Stimulated activated CD4-positive, alpha-beta T cell treated with anti-CD3 and anti-CD28 coated beads, Interleukin-1b, Interleukin-23, amount 100 ng/mL, for 4 hours (primary cell): ENCODE measurements around the gene LHX6.

Experiments used
- DNase-seq, 2 donors: peaks; one replicate each; pipeline ENCODE4 v3.0.0-alpha.2; 2020; ENCODE audit warnings: low read depth in 2 of 2

The LHX6 gene

DNA sequence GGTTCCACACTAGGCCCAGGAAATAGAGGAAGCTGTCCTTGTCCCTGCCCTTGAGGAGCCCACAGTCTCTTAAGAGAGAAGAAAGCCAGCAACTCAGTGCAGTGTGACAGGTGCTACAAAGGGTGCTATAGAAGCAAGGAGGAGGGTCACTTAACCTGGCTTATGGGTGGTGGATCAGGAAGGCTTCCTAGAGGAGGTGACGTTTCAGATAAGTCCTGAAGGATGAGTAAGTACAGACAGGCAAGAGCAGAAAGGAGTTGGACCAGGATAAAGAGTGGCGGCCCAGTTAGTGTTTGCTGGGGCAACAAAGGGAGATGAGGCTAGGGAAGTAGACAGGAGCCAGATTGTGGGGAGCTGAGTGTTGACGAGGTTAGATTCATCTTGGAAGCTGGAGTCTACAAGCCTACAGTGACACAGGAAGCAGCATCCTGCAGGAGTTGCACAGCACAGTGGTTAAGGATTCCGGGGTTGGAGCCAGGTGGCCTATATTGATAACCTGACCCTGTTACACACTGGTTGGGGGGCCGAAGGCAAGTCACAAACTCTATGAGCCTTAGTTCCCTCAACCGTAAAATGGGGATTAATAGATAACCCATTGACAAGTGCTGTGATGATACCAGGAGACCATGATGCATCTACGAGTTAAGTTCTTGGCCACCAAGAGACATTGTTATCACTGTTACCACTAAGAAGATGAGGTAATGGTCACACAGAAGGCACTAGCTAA is 5.4 kb upstream of the LHX6 start:
- no peak for DNase-seq

DNA sequence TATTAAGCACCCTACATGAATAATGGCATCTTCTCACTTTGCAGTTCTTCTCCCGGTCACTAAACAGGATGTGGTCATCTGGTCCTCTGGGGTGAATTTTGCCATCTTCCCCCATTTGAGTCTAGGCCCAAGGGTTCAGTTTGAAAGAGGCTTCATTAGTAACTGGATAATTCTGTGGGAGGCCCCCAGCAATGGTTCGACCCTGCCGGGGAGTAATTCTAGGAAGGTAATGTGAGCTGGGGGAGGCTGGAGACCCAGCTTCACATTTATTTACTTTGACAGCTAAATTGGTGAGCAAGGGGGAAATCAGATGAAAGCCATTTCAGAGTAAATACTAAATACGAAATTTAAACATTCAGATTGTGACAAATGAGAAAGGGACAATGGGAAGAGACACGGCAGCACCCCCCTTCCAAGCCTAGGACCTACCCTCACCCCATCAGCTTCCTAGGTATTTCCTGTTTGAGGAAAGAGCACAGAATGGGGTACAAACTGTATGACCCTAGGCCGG is 4.1 kb upstream of the LHX6 start:
- no peak for DNase-seq

DNA sequence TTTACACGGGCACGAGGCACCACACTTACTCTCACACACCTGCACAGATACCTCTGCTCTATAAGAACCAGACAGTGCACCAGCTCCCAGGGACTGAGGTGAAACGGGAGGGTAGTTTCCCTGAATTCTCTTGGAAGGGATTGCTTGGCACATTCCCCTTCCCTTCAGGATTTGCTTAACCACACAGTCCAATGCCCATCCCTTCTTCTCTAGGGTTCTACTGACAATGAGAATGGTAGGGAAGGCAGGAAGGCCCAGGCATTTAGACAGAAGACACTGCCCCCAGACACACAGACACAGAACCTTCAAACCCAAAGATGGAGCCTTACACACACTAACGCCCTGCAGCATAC is 704 bp upstream of the LHX6 start:
- DNase-seq = no peak

DNA sequence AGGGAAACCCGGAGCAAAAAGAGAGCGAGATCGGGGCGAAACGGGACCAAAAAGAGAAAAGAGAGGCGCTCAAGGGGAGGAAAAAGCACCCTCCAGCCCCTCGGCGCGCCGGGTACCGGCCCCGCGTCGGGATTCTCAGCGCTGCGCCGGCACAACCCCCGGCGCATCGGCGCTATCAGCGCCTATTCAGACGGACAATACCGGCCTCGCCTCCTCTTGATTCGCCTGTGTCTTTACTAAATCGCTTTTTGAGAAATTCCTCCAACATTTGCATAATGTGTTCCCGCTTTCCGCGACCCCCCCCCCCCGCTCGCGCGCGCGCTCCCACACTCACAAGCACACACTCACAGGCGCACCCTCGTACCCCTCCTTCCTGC is 578 bp downstream of the LHX6 start:
- no peak for DNase-seq

DNA sequence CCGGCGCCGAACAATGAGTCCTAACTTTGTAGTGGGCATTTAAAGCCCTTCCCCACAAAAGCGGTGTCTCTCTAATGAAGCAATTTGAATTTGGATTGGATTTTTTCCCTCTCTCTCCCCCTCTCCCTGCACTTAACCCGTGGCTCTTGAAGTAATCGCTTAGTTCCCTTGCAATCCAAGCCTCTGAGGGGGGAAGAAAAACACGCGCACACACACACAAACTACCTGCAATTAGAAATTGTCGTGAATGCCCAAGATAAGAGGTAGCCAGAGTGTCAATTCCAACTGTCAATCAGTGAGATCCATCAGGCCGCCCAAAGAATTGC is 1.2 kb downstream of the LHX6 start:
- no peak for DNase-seq

DNA sequence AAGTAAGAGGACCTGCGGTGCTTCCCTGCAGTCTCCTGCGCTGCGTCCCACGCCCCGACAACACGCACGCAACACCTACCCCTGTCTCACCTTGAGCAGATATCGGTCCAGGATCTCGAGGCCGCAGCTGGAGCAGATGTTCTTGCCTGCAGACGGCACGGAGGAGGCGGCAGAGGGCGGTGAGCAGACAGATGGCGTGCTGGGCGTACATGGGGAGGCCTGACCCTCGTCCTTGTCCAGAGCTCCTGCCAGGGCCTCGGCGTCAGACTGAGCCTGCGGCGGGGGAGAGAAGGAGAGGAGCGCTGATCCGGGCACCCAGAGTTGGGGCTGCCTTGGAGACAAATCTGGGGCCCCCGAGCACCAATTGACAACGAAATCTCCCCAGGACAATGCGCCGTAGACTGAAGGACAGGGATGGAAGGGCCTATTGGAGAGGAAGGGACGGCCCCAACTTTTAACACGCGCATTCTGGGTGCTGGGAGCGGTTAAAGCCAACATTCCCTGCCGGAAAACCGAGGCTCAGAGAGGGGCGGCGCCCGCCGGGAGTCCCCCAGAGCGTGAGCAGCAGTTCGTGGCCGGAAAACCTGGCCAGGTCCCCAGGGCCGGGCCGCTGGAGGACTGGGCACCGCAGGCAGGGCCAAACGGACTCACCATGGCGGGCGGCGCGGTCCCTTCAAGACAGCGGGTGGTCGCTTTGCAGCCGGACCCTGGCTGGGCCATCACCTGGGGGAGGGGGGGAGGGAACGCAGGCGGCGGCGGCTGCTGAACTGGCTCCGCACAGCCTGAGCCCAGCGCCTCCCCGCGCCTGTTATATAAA is 1.8 kb downstream of the LHX6 start:
- no peak for DNase-seq

DNA sequence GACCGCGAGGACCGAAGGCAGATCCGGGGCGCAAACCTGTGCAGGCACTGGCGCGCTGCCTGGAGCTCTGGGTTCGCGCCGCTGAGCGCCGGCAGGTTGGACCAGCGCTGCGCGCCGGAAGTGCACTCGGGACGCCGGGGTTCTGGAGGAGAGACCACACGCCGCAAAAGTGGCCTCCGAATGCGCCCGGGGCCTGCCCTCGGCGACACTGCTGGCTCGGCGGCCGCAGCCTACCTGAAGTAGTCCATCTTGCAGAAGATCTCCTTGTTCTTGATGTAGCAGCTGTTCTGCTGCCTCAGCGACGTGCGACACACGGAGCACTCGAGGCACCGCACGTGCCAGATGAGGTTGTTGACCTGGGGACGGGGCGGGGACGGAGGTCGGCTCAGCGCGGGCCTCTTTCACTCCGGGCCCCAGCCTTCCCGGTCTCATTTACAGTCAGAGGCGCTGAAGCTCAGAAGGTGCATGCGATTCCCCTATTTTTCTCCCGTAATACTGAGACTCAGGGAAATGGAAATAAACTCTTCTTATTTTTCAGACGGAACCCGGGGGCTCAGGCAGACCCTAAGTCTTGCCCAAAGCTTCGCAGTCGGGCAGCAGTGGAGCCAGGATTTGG is 2.5 kb downstream of the LHX6 start:
- no peak for DNase-seq

DNA sequence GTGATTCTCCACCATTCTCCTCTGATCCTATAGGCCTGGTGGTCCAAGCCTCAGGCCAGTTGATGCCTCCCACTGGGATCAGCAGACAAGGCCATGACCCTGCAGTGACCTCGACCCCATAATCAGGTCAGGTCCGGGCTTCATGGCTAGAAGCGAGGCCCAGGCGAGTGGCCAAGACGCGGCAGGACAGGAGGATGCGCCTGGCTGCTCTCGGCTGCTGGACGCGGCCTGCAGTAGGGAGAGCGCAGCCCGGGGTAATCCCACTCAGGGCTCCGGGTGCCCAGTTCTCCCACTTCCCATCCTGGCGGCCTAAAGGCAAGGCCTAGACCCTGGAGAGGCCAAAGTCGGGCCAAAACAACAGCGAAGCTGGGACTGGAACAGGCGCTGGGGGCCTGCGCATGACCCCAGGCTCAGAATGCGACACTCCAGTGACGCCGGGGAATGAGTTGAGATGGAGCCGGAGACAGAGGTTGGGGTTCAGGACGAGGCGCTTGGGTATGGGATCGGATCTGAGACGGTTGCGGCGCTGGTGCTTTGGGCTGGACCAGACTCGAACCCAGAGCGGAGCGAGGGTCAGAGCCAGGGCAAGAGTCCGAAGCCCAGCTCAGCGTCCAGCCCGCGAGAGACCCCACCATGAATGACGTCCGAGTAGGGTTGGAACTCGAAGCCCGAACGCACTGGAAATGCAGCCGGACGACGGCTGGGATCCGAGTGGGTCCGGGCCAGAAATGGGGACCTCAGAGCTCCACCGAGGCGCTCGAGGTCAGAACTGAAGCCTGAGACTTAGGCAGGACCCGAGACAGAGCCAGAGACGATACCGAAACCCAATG is 3.2 kb downstream of the LHX6 start:
- no peak for DNase-seq

DNA sequence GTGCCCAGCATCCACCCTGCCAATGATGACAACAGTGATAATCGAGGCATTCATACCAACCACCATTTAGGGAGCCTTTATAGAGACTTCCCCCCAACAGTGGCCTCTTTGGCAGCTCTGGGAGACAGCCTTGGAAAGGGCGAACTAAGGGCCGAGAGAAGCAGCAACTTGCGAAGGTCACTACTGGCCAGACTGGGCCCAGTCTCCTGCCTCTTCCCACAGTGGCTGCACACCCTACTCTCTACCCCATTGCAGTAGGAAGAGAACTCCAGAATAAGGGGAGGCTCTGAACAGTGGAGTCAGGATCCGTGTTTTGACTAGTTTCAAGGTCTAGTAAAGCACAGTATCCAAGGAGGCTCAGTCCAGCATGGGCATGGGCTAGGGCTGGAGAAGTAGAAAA is 5.3 kb downstream of the LHX6 start:
- no peak for DNase-seq

DNA sequence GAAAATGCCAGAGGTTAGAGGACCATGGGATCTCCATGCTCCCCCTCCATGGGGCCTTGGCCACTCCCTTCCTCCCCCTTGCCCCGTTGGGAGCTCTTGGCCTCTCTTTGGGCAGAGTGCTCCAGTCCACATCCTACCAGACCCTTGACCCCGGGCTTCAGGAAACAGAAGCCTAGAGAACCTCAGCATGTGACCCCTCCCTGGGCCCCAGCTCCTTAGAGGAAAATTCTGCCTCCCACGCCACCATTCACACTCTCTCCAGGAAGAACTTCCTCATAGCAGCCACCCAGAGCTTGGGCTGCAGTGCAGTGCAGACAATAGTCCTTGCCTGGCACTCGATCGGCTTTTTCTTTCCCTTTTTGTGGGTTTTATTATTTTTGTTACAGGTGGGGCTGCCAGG is 6.0 kb downstream of the LHX6 start:
- DNase-seq = no peak

DNA sequence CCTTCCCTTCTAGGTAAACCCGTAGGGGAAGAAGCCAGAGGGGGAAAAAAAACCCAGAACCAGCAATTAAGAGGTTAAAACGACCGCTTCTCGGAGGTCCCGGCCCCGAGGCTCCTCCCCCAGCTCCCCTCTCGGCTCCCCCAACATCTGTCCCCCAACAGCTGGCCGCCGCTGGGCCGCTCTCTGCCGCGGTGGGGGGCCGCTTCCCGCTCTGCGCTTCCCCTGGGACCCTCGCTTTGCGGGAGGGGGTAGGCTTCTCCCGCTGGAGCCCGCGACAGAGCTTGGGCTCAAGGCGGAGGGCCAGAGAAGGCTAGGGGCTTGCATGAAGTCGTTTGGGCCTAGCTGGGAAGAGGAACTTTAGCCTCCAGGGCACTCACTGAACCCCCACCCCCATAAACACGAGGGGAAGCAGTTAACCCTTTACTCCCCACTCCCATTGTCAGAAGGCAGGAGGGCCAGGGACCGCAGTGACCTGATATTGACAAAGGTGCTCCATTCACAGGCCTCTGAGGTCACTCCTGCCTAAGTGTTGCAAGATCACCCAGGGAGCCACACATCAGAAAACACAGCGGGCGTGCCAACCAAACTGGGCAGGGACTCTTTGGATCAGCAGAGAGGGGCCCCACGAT is 7.5 kb downstream of the LHX6 start:
- DNase-seq = no peak

DNA sequence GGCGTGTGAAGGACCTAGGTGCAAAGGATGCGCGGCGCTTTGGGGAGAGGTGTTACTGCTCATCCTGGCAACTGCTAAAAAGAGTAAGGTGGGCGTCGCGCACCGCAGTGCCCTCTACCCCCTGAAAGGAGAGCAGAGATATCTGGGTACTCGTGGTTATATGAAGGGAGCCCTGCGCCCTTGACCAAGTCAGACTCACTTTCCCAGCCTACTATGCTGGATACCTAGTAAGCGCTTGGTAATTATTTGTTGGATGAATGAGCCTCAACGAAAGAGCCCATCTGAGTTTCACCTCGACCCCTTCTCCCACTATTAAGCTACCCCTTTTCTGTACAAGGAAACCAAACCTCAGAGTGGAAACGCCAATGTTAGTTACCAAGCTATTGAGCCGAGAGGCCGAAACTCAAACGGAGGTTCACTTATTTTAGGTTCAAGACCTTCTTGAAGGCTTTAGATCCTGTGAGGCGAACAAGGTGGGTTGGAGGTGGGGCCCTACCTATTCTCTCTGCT is 8.0 kb downstream of the LHX6 start:
- no peak for DNase-seq

DNA sequence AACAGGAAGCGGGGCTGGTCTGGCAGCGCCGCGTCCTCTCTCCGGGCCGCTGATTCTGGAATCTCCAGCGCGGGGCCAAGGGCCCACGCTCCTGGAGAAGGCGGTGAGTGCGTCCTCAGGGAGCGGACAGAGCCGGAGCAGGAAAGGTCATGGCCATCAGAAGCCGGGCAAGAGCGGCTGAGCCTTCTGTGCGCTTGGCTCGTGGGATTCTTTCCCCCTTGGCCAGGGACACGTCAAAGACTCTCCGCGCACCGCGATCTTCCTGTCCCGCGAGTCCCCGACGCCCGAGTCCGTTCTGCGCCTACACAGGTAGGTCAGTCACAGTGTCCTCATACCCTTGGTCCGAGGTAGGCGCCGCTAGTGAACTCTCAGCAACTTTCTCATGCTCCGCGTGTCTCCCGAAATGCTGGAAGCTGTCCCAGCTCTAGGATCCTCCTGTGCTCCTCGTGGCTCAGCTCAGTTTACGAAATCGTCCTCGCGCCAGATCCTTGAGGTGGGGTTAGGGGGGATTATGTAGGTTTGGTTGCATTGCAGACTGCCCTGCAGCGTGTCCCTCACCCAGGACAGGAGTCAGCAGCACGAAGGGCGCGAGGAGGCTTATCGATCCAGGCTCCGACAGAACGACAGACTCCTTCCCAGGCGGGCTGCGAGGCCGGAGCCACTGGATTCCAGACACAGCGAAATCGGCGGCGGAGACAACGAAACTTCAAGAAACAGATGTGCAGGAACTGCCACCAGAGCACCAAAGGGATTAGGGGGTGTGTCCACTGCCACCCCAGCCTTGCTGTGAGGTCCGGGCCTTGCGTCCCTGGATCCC is 8.7 kb downstream of the LHX6 start:
- DNase-seq = no peak

DNA sequence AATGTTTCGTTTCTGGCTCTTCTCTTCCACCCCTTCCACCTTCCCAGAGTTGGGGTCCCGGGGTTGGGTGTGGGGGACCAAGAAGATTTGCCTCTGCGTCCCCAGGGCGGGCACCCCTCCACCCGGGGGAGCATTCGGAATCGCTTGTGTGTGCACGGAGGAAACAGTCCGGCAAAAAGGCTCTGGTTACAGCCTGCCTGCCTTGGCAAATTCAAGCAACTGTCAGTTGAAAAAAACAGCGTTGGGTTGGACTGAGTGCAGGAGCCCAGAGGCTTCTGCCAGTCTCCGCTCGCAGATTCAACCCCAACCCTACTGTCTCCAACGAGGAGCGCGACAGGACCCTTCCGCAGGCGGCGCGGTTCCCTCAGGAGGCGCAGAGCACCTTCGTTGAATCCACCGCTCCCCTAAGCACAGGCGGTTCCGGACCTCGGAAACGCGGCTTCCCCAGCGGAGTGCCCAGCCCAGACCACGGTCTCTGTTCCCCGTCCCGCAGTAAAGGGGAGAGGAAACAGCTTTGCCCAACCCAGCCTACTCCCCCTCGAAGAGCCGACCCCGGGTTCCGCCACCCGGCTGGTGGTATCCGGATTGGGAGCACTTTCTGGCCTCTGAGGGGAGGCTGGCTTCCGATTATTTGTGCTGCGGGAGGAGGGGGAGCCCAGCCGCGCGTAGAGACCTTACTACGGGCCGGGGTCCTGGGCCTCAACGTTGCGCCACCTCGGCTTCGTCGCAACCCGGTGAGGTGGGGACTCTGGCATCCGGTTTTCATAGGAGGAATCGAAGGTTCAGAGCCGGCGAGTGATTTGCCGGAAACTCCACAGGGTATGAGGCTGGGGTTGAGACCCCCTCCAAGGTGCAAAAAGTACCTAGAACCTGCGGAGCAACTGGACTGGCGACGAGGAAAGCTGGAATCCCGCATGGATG is 9.6 kb downstream of the LHX6 start:
- no peak for DNase-seq

DNA sequence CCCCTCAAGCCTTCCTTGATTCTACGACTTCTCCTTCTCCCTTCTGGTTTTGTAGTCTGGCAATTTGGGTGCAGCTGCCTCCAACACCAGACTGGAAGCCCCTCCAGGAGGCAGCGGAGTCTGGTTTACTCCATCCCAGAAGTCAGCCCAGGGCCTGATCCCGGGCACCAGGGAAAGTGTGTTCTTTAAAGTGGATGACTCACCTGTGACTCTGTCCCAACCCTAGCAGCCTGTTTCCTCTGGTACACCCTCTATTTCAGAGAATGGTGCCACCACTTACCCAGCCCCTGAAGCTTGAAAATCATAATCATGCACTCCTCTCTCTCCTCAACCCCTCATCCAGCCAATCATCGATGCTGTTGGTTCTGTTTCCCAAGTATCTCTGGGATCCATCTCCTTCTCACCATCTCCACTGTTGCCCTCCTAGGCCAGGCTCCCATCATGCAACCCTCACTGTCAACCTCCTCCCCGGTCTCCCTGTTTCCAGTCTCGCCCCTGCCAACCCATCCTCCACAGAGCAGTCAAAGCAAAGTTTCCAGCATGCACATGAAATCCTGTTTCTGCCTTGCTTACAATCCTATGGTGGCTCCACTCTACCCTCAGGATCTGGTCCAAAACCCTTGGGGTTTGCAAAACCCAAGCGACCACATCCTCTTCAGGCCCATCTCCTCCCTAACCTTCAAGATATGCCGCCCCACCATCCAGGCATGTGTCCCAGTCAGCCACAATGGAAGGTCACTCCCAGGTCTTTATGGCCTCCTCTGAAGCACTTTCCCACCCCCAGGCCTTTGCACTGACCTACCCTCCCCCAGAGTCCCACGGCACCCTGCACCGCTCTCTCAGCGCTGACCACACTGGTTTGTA is 10.5 kb downstream of the LHX6 start:
- DNase-seq = no peak

DNA sequence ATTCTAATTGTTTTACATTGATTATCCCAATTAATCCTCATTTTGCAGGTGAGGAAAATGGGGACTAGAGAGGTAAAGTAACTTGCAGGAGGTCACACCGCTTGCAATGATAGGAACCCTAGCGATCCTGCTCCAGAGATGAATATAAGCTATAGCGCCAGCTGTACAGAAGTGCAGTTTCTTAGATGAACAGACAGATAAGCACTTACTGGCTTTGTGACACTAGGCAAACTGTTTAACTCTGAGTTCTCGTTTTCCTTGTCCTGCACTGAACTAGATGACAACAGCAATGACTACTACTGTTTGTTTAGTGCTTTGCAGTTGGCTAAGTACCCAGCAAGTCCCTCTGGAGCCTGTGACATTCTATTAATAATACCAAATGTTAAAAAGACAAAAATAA is 11.1 kb downstream of the LHX6 start:
- no peak for DNase-seq

DNA sequence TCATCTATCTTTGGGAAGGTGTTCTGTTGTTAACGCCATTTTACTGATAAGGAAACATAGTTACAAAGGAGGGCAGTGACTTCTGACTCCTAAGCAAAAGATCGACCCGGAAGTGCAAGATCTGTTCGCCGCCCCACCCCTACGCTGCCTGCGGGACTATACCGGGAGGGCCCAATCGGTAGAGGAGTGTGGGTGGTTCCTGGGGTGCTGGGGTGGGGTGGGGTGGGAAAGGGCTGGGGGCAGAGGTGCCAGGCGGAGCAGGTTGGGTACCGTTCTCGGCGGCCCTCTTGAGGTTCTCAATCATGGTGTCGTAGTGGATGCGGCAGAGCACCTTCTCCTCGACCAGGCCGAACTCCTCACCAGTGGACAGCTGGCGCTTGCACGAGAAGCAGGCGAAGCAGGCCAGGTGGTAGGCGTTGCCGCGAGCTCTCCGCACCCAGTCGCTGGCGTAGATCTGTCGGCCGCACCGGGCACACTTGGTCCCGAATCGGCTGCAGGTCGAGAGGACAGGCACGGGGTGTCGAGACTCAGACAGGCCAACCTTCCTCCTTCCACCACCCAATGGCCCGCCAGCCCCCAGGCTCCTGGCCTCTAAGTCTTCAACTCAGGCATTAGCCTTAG is 11.8 kb downstream of the LHX6 start:
- no peak for DNase-seq

DNA sequence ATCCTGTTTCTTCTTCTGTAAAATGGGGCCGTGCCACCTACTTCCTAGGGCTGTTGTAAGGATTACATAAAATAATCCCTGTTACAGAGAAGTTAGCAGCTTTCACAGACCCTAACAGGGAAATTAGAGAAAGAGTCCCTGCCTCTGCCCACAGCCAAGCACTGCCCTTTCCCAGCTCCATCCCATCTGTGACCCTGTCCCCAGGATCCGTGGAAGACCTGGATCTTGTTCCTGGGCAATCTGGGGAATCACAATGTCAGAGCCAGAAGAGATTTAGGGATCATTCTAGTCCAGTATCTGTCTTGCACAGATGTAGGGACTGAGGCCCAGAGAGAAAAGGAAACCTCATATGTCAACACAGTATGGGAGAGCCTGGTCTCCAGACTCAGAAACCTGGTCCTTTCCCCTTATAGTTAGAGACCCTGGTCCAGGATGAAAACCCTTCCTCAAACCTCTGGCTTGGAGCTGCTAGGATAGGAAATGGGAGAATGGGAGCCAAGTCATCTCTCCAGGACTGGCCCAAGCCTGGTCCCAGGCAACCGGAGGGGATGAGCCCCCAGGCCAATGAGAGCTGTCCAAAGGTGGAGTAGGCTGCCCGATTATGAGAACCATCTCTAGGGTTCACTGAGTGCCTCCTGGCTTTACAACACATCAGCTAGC is 12.5 kb downstream of the LHX6 start:
- DNase-seq = no peak
